DMS53 treated with DMSO at 0.1 percent for 48 hours (cell line): Measurements from ENCODE around the gene ZNF132.
A peak's percentile ranks its signal among the peaks of the same experiment; 100 is the strongest.
"Not testable (repeated sequence)": the region's sequence is repeated elsewhere in the genome, so short reads cannot be mapped to it uniquely, and the experiment has no call there.

ENCODE experiments used
- DNase-seq: peaks from one replicate; lab custom pipeline; 2025; ENCODE audit not compliant: unreplicated experiment; lab: John Stamatoyannopoulos, UW

ZNF132 gene

GRCh38 chr19:58408152-58409009, 31.6 kb downstream of the ZNF132 start, which contains the start of gene ZNF584:
TSS of gene ZNF584 (plus strand) at chr19:58408649. CDS start at chr19:58409148, 499 bp downstream.
- peak; percentile 80 for DNase-seq

GRCh38 chr19:58407658-58408151, 32.2 kb downstream of the ZNF132 start:
- no peak for DNase-seq

- DNase-seq, result no peak
These were observed 32.9 kb downstream of the ZNF132 start for GRCh38 chr19:58406818-58407657.

GRCh38 chr19:58403920-58404478, 36.0 kb downstream of the ZNF132 start:
- not testable (repeated sequence) for DNase-seq

DNA sequence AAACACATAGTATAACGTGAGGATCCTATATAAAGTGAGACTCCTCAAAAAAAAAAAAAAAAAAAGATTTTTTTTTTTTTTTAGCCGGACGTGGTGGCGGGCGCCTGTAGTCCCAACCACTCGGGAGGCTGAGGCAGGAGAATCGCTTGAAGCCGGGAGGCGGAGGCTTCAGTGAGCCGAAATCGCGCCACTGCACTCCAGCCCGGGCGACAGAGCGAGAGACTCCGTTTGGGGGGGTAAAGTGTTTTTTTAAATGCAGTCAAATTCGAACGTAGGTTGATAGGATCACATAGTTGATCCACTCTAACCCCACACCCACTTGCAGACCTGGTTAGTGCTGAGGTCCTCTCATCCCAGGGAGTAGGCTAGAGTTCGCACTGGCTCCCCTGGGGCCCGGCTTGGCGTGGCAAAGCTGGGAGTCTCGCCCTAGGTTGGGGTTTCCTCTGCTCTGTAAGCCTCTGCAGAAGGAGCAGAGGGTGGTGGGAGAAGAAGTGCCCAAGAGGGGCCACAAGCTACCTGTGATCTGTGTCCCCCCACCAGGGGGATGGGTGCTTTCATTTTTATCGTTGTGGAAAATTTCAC, 38.0 kb downstream of the ZNF132 start:
- no peak for DNase-seq

DNA sequence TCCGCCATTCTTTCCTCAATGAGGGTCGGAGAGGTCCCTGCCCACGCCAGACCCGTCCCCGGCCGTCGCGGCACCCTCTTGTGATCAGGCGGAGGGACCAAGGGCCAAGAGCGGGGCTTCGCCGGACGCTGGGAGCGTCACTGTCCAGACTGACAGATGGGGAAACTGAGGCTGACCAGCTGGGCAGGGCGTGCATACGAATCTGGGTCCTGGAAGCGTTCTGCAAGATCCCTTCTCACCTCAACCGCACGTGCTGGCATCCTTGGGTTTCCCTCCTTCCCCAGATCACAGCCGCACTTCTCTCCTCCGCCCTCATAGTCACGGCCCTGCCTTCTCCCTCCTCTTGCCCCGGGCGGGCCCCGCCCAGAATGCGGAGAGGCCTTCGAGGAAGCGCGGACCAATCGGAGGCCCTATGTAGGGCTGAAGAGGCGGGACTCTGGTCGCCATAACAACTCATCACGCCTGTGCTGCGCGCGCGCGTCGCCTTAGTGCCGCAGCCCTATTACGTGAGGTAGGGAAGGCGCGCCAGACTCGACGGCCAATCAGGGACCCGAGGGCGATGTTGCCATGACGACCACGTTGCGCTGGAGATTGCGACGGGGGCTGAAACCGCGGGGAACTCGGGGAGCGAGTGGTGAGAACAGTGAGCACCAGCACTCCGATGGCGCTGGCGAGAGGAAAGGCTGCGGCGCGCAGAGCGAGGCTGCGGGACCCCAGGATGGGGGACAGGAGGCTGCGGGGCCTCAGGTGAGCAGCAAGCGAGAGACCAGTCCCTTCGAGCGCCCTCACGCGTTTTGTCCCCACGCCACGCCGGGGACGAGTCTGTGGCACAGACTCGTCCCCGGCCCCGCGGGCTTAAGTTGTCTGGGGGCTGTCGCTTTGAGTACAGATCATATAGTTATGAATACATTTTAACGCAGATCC, 38.8 kb downstream of the ZNF132 start:
- peak; percentile 98 for DNase-seq

- no peak for DNase-seq
These were observed 39.5 kb downstream of the ZNF132 start for GRCh38 chr19:58400316-58400915.

DNA sequence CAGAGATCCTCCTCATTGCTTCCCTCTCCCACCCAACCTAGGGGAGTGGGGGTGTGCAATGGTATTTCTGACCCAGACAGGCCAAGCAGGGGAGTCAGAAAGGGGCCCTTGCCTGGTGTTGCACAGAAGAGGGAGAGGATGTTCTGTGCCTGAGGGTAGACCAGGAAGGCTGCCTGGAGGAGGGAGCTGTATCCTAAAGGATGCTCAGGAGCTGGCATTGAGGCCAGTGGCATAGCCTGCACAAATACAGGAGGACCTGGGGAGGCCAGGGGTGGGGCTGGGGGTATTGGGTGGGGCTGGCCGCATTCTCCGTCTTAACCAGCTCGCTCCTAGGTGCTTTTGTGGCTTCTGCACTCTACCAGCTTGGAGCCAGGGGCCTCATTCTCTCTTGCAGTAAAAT, 40.0 kb downstream of the ZNF132 start:
- no peak for DNase-seq

DNA sequence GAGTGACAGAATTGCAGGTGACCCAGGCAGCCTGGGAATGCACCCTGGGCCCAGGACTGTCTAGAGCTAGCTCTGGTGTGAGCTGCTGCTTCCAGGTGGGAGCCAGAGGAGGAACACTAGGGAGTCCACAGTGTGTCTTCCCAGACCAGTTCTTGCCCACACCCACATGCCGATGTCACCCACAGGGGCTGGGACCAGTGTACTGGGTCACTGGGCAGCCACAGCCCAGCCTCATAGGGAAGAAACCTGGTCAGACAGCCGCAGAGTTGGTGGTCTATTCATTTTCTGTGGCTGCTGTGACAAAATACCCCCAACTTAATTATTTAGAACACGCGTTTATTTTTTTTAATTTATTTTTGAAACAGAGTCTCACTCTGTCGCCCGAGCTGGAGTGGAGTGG, 41.4 kb downstream of the ZNF132 start:
- no peak for DNase-seq

GRCh38 chr19:58398087-58398486, 41.9 kb downstream of the ZNF132 start:
- DNase-seq, result no peak

- DNase-seq, result no peak
These were observed 42.4 kb downstream of the ZNF132 start for GRCh38 chr19:58397533-58398037.

GRCh38 chr19:58396691-58397532, 43.0 kb downstream of the ZNF132 start:
- DNase-seq, result no peak

- no peak for DNase-seq
These were observed 43.9 kb downstream of the ZNF132 start for GRCh38 chr19:58395979-58396627.

- DNase-seq, result peak; percentile 73
These were observed 44.6 kb downstream of the ZNF132 start, which contains the start of gene RNF225 for GRCh38 chr19:58395220-58395978. TSS of gene RNF225 (plus strand) at chr19:58395656. CDS start at chr19:58396090, 434 bp downstream.

DNA sequence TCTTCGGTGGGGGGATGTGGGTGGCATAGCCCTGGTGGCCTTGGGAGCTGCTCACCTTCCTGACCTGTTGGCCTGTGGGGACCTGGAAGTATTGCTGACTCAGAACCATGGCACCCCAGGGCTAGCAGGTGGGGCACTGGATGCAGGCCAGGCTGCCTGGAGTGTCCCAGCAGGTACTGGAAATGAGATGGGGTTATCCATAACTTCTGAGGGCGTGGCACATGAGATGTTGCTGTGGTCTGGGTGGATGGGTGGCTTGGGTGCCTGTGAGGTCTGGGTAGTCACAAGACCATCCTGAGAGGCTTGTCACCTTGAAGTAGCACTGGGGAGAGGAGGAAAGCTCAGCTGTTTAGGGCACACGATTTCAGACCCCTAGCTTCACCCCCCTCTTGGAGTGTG, 45.1 kb downstream of the ZNF132 start:
- DNase-seq, result no peak

- DNase-seq, result no peak
These were observed 46.3 kb downstream of the ZNF132 start for GRCh38 chr19:58393725-58394033.
